CD14-positive monocyte (primary cell): ENCODE results near the gene OLFML3. TPM values are rescaled to one million over a fixed set of nuclear protein-coding genes. Genes with fewer than 3 reads are reported as not detected.
"Not testable (repeated sequence)": the region's sequence is repeated elsewhere in the genome, so short reads cannot be mapped to it uniquely, and the experiment has no call there.

Experiments used
- DNase-seq, 3 donors: peaks; one replicate each; pipeline ENCODE4 v3.0.0-alpha.2; 2011 to 2022
- H2AFZ ChIP-seq: 2 replicates; pipeline ENCODE4 v1.6.0; 2012; ENCODE audit warnings: mild to moderate bottlenecking, low read depth, low read length, inconsistent platforms; ENCODE audit not compliant: insufficient read depth, poor library complexity, severe bottlenecking
- H3K27ac ChIP-seq, 2 donors: 1 replicate in 1 of 2; 2 replicates in 1 of 2; pipeline ENCODE4 v1.5.1; 2012 to 2013; ENCODE audit warnings: low read length in 2 of 2, control low read depth in 1 of 2, inconsistent platforms in 1 of 2, low read depth in 1 of 2, mild to moderate bottlenecking in 1 of 2
- H3K27me3 ChIP-seq, 2 donors: one replicate each; pipeline versions ENCODE4 v1.6.0 to v1.6.1; 2011 to 2013; ENCODE audit warnings: low read length in 2 of 2; ENCODE audit not compliant: control insufficient read depth in 2 of 2, insufficient read depth in 2 of 2
- H3K36me3 ChIP-seq, 2 donors: replicated peaks in 1 of 2; 1 replicate in 1 of 2; 2 replicates in 1 of 2; pipeline versions ENCODE4 v1.5.1 to v1.6.1; 2012 to 2013; ENCODE audit warnings: low read length in 2 of 2, control low read depth in 1 of 2, inconsistent platforms in 1 of 2, mild to moderate bottlenecking in 1 of 2; ENCODE audit not compliant: insufficient read depth in 2 of 2, control insufficient read depth in 1 of 2
- H3K4me1 ChIP-seq, 2 donors: 1 replicate in 1 of 2; 2 replicates in 1 of 2; pipeline versions ENCODE4 v1.5.1 to v1.6.1; 2012 to 2013; ENCODE audit warnings: low read length in 2 of 2, control low read depth in 1 of 2, inconsistent platforms in 1 of 2, mild to moderate bottlenecking in 1 of 2, moderate library complexity in 1 of 2; ENCODE audit not compliant: insufficient read depth in 2 of 2, control insufficient read depth in 1 of 2
- H3K4me2 ChIP-seq: replicated peaks from 2 replicates; pipeline ENCODE3; 2012; ENCODE audit warnings: low read length, moderate library complexity, mild to moderate bottlenecking; ENCODE audit not compliant: poor library complexity, severe bottlenecking; ENCODE audit errors: extremely low read depth
- H3K4me3 ChIP-seq, 3 experiments: fragments of 200-600 bp in 1 of 3; sonication (generic) in 1 of 3; replicated peaks in 1 of 3; 1 replicate in 2 of 3; 2 replicates in 1 of 3; pipeline ENCODE4 v1.5.1; 2011 to 2013; ENCODE audit warnings: low read length in 3 of 3, mild to moderate bottlenecking in 3 of 3, control low read depth in 2 of 3, low read depth in 2 of 3, inconsistent platforms in 1 of 3, moderate library complexity in 1 of 3
- H3K79me2 ChIP-seq: 2 replicates; pipeline ENCODE4 v1.6.0; 2012; ENCODE audit warnings: mild to moderate bottlenecking, control low read depth, inconsistent platforms, low read length, moderate library complexity; ENCODE audit not compliant: insufficient read depth
- H3K9ac ChIP-seq: 2 replicates; pipeline ENCODE4 v1.6.0; 2017; ENCODE audit warnings: low read length, mild to moderate bottlenecking; ENCODE audit not compliant: insufficient read depth, poor library complexity, severe bottlenecking
- H3K9me3 ChIP-seq, 2 donors: replicated peaks in 1 of 2; 1 replicate in 1 of 2; 2 replicates in 1 of 2; pipeline versions ENCODE4 v1.5.1 to v1.6.1; 2012 to 2013; ENCODE audit warnings: low read length in 2 of 2, control low read depth in 1 of 2; ENCODE audit not compliant: control insufficient read depth in 1 of 2, insufficient read depth in 1 of 2
- H4K20me1 ChIP-seq: 2 replicates; pipeline ENCODE4 v1.6.0; 2012; ENCODE audit warnings: mild to moderate bottlenecking, low read length, control low read depth, moderate library complexity; ENCODE audit not compliant: insufficient read depth
- H3K27ac Mint-ChIP-seq, 7 donors: one replicate each; pipeline ENCODE4 v1.8.0; 2020; ENCODE audit warnings: mild to moderate bottlenecking in 7 of 7, mixed read lengths in 7 of 7, moderate library complexity in 6 of 7, inconsistent platforms in 2 of 7
- H3K27me3 Mint-ChIP-seq, 3 donors: one replicate each; pipeline ENCODE4 v1.8.0; 2021 to 2022; ENCODE audit warnings: low read depth in 3 of 3, mild to moderate bottlenecking in 3 of 3, mixed read lengths in 3 of 3, moderate library complexity in 3 of 3, inconsistent platforms in 1 of 3
- H3K36me3 Mint-ChIP-seq, 2 donors: one replicate each; pipeline ENCODE4 v1.8.0; 2020; ENCODE audit warnings: mixed read lengths in 2 of 2, inconsistent platforms in 1 of 2, mild to moderate bottlenecking in 1 of 2
- H3K4me1 Mint-ChIP-seq: one replicate; pipeline ENCODE4 v1.8.0; 2020; ENCODE audit warnings: mild to moderate bottlenecking, mixed read lengths
- H3K4me3 Mint-ChIP-seq, 2 donors: one replicate each; pipeline ENCODE4 v1.8.0; 2020; ENCODE audit warnings: mild to moderate bottlenecking in 2 of 2, mixed read lengths in 2 of 2, moderate library complexity in 1 of 2
- H3K9me3 Mint-ChIP-seq, 7 donors: one replicate each; pipeline ENCODE4 v1.8.0; 2020 to 2022; ENCODE audit warnings: mixed read lengths in 7 of 7, mild to moderate bottlenecking in 6 of 7, moderate library complexity in 6 of 7, inconsistent platforms in 2 of 7
- whole genome bisulfite sequencing: methylation state at CpG from one replicate; pipeline ENCODE4 v1.1.5; 2013; ENCODE audit warnings: missing lambda C conversion rate; ENCODE audit not compliant: insufficient coverage; 5-methylcytosine and 5-hydroxymethylcytosine counted together
- intact Hi-C, 2 donors: fragments of 100-400 bp; cut with micrococcal nuclease; formaldehyde crosslinking; loops; one replicate each; pipeline versions ENCODE4 v1.15.0 to v1.15.1; 2023
- polyA plus RNA-seq, 3 donors: library from polyadenylated mRNA; depleted of rRNA in 1 of 3; unstranded in 2 of 3; stranded (reverse) in 1 of 3; fragments of 300-500 nt in 2 of 3; fragments of >200 nt in 1 of 3; fragmentation: Illumina TruSeq in 2 of 3; gene quantifications; 1 replicate in 2 of 3; 2 replicates in 1 of 3; pipeline ENCODE4 v1.2.3, GENCODE V29; 2012 to 2021
- TF ChIP-seq, protein P1 (sequence below): fragments of 200-600 bp; IDR thresholded peaks from one replicate; pipeline ENCODE4 v1.8.0; 2022; ENCODE audit warnings: antibody characterized with exemption, mild to moderate bottlenecking

The OLFML3 gene
- polyA plus RNA-seq, 3 donors, result 0.08 to 0.37 (median 0.28) TPM

DNA sequence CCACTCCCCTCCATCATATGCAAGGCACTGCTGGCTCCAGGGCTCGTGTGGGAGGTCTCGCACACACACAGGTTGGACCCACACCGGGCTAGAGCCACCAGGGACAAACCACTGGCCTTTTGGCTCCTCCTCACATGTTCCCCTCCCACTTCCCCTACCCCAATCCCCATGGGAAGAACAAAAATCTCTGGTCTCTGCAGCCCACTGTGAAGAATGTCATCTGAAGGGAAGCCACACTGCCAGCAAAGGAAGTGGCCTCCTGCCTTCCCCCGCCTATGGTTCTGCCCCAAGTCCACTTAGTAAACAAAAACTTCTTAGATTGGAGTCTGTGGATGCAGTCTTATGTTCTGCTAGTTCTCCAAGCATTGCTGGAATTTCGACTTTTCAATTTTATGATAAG lies 24.2 kb downstream of the OLFML3 start:
- no peaks in the 10 kb centered on the region for H3K36me3 Mint-ChIP-seq
- no peaks in the 10 kb centered on the region for H3K27me3 ChIP-seq
- no peak overlapping the region for H3K27ac ChIP-seq
- no peaks in the 10 kb centered on the region for H4K20me1 ChIP-seq
- peaks cover 4 to 6% (median 5%) of the 10 kb centered on the region in 3 donors for H3K27me3 Mint-ChIP-seq
- no peaks in the 10 kb centered on the region for H3K4me1 ChIP-seq
- H3K9me3 Mint-ChIP-seq, result peaks cover 8 to 20% (median 11%) of the 10 kb centered on the region in 7 donors
- H2AFZ ChIP-seq, result no peak overlapping the region
- peak overlapping the region in 2 of 7 donors; percentile 15 to 17 for H3K27ac Mint-ChIP-seq
- TF ChIP-seq, protein P1, sequence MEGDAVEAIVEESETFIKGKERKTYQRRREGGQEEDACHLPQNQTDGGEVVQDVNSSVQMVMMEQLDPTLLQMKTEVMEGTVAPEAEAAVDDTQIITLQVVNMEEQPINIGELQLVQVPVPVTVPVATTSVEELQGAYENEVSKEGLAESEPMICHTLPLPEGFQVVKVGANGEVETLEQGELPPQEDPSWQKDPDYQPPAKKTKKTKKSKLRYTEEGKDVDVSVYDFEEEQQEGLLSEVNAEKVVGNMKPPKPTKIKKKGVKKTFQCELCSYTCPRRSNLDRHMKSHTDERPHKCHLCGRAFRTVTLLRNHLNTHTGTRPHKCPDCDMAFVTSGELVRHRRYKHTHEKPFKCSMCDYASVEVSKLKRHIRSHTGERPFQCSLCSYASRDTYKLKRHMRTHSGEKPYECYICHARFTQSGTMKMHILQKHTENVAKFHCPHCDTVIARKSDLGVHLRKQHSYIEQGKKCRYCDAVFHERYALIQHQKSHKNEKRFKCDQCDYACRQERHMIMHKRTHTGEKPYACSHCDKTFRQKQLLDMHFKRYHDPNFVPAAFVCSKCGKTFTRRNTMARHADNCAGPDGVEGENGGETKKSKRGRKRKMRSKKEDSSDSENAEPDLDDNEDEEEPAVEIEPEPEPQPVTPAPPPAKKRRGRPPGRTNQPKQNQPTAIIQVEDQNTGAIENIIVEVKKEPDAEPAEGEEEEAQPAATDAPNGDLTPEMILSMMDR, result no peak
- peaks cover 0 to 11% of the 10 kb centered on the region in 2 donors for H3K9me3 ChIP-seq
- no peak overlapping the region for H3K4me3 ChIP-seq
- H3K4me1 Mint-ChIP-seq, result peaks cover 15% of the 10 kb centered on the region
- DNase-seq, result no peak
- intact Hi-C loops, result no loop called here
- WGBS, result 0% methylated on average over 1 of the region's 5 CpGs
- no peak overlapping the region for H3K9ac ChIP-seq
- no peak overlapping the region for H3K4me2 ChIP-seq
- no peaks in the 10 kb centered on the region for H3K36me3 ChIP-seq
- H3K4me3 Mint-ChIP-seq, result peak overlapping the region in 1 of 2 donors; percentile 2
- no peaks in the 10 kb centered on the region for H3K79me2 ChIP-seq

DNA sequence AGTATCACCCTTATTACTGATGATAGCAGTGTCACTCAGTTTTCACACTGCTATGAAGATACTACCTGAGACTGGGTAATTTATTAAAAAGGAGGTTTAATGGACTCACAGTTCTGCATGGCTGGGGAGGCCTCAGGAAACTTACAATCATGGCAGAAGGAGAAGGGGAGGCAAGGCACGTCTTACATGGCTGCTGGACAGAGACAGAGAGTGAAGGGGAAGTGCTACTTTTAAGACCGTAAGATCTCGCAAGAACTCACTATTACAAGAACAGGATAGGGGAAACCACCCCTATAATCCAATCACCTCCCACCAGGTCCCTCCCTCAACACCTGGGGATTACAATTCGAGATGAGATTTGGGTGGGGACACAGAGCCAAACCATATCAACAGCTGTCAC lies 27.6 kb downstream of the OLFML3 start:
- H3K4me2 ChIP-seq, H3K27ac Mint-ChIP-seq, H3K27ac ChIP-seq, DNase-seq, H3K4me3 Mint-ChIP-seq, H2AFZ ChIP-seq, H3K36me3 Mint-ChIP-seq, H3K27me3 Mint-ChIP-seq, H3K79me2 ChIP-seq, H3K36me3 ChIP-seq, H3K4me1 ChIP-seq, intact Hi-C loops, H3K27me3 ChIP-seq, H3K4me1 Mint-ChIP-seq, H3K4me3 ChIP-seq, H4K20me1 ChIP-seq, H3K9ac ChIP-seq: not testable (repeated sequence)
- peaks cover 8 to 20% (median 11%) of the 10 kb centered on the region in 7 donors for H3K9me3 Mint-ChIP-seq
- no CpG with 5 or more reads among the region's 4 CpGs for WGBS
- H3K9me3 ChIP-seq, result peaks cover 0 to 11% of the 10 kb centered on the region in 2 donors
